Subcutaneous abdominal adipose tissue (tissue), 5 donors: Measurements from ENCODE around the gene GPSM1.

Experiments
- H3K27ac ChIP-seq: one replicate; pipeline ENCODE4 v1.7.0; 2013; ENCODE audit warnings: low read depth, mild to moderate bottlenecking, inconsistent platforms, low read length, moderate library complexity
- H3K27me3 ChIP-seq, 5 donors: one replicate each; pipeline ENCODE4 v1.7.0; 2013; ENCODE audit warnings: low read length in 5 of 5, inconsistent platforms in 1 of 5; ENCODE audit not compliant: control insufficient read depth in 5 of 5, insufficient read depth in 4 of 5
- H3K36me3 ChIP-seq, 5 donors: one replicate each; pipeline ENCODE4 v1.7.0; 2013; ENCODE audit warnings: low read length in 5 of 5; ENCODE audit not compliant: control insufficient read depth in 5 of 5, insufficient read depth in 5 of 5
- H3K4me1 ChIP-seq, 5 donors: one replicate each; pipeline ENCODE4 v1.7.0; 2013; ENCODE audit warnings: low read length in 5 of 5, mild to moderate bottlenecking in 3 of 5, moderate library complexity in 1 of 5; ENCODE audit not compliant: control insufficient read depth in 5 of 5, insufficient read depth in 5 of 5
- H3K4me3 ChIP-seq, 5 donors: one replicate each; pipeline ENCODE4 v1.7.0; 2013; ENCODE audit warnings: low read length in 5 of 5, low read depth in 1 of 5
- H3K9ac ChIP-seq, 5 donors: one replicate each; pipeline ENCODE4 v1.7.0; 2013; ENCODE audit warnings: low read length in 5 of 5, mild to moderate bottlenecking in 4 of 5, moderate library complexity in 3 of 5
- H3K9me3 ChIP-seq, 5 donors: one replicate each; pipeline ENCODE4 v1.7.0; 2013; ENCODE audit warnings: low read length in 5 of 5; ENCODE audit not compliant: control insufficient read depth in 5 of 5
- donor health status: healthy.
- donor health status: healthy.
- donor health status: healthy.
- donor health status: healthy.
- donor health status: healthy.

The GPSM1 gene

GRCh38 chr9:136365775-136366222, 38.5 kb downstream of the GPSM1 start:
- Histone ChIP-seq H3K9me3 (peaks cover 0 to 3% (median 0%) of the 10 kb centered on the region in 5 donors), H3K27me3 (peaks cover 0 to 3% (median 0%) of the 10 kb centered on the region in 5 donors), H3K4me3 (no peak overlapping the region), H3K36me3 (peaks cover 0 to 16% (median 0%) of the 10 kb centered on the region in 5 donors), H3K9ac (no peak overlapping the region), H3K27ac (no peak overlapping the region), H3K4me1 (peaks cover 0 to 44% (median 32%) of the 10 kb centered on the region in 5 donors)

- Histone ChIP-seq H3K9me3 (peaks cover 0 to 3% (median 0%) of the 10 kb centered on the region in 5 donors), H3K36me3 (peaks cover 0 to 7% (median 0%) of the 10 kb centered on the region in 5 donors), H3K4me3 (no peak overlapping the region), H3K9ac (no peak overlapping the region), H3K4me1 (peaks cover 0 to 37% (median 33%) of the 10 kb centered on the region in 5 donors), H3K27me3 (peaks cover 0 to 3% (median 0%) of the 10 kb centered on the region in 5 donors), H3K27ac (no peak overlapping the region)
Measured at GRCh38 chr9:136366826-136367225, 39.5 kb downstream of the GPSM1 start.

- H3K36me3 ChIP-seq = peaks cover 0 to 6% (median 0%) of the 10 kb centered on the region in 5 donors
- H3K27me3 ChIP-seq = peaks cover 0 to 3% (median 0%) of the 10 kb centered on the region in 5 donors
- no peak overlapping the region for H3K9ac ChIP-seq
- H3K4me1 ChIP-seq = peaks cover 0 to 40% (median 34%) of the 10 kb centered on the region in 5 donors
- H3K4me3 ChIP-seq = no peak overlapping the region
- no peak overlapping the region for H3K27ac ChIP-seq
- H3K9me3 ChIP-seq = peaks cover 0 to 3% (median 0%) of the 10 kb centered on the region in 5 donors
Measured at GRCh38 chr9:136367296-136368145, 40.2 kb downstream of the GPSM1 start.

- no peak overlapping the region for H3K27ac ChIP-seq
- H3K27me3 ChIP-seq = peaks cover 0 to 3% (median 0%) of the 10 kb centered on the region in 5 donors
- H3K4me3 ChIP-seq = no peak overlapping the region
- H3K36me3 ChIP-seq = peaks cover 0 to 6% (median 0%) of the 10 kb centered on the region in 5 donors
- peaks cover 0 to 3% (median 0%) of the 10 kb centered on the region in 5 donors for H3K9me3 ChIP-seq
- H3K9ac ChIP-seq = no peak overlapping the region
- H3K4me1 ChIP-seq = peaks cover 1 to 42% (median 36%) of the 10 kb centered on the region in 5 donors
Measured at GRCh38 chr9:136368190-136368589, 40.9 kb downstream of the GPSM1 start.

- H3K4me1 ChIP-seq = peaks cover 1 to 37% (median 31%) of the 10 kb centered on the region in 5 donors
- no peaks in the 10 kb centered on the region for H3K9me3 ChIP-seq
- H3K9ac ChIP-seq = no peak overlapping the region
- no peak overlapping the region for H3K4me3 ChIP-seq
- H3K27me3 ChIP-seq = no peaks in the 10 kb centered on the region
- H3K36me3 ChIP-seq = peaks cover 0 to 6% (median 0%) of the 10 kb centered on the region in 5 donors
- no peak overlapping the region for H3K27ac ChIP-seq
Measured at GRCh38 chr9:136370037-136370436, 42.7 kb downstream of the GPSM1 start.

- Histone ChIP-seq H3K4me1 (peaks cover 1 to 29% (median 23%) of the 10 kb centered on the region in 5 donors), H3K4me3 (no peak overlapping the region), H3K9ac (no peak overlapping the region), H3K27ac (no peak overlapping the region), H3K27me3 (no peaks in the 10 kb centered on the region), H3K9me3 (no peaks in the 10 kb centered on the region), H3K36me3 (peaks cover 0 to 6% (median 0%) of the 10 kb centered on the region in 5 donors)
Measured at GRCh38 chr9:136370687-136371532, 43.6 kb downstream of the GPSM1 start.

- Histone ChIP-seq H3K27me3 (no peaks in the 10 kb centered on the region), H3K4me3 (no peak overlapping the region), H3K9me3 (no peaks in the 10 kb centered on the region), H3K9ac (no peak overlapping the region), H3K36me3 (peaks cover 0 to 6% (median 0%) of the 10 kb centered on the region in 5 donors), H3K27ac (no peak overlapping the region), H3K4me1 (peaks cover 1 to 24% (median 20%) of the 10 kb centered on the region in 5 donors)
Measured at GRCh38 chr9:136371533-136371880, 44.2 kb downstream of the GPSM1 start.

GRCh38 chr9:136372006-136372405, 44.7 kb downstream of the GPSM1 start:
- no peak overlapping the region for H3K9ac ChIP-seq
- peaks cover 1 to 29% (median 20%) of the 10 kb centered on the region in 5 donors for H3K4me1 ChIP-seq
- no peaks in the 10 kb centered on the region for H3K27me3 ChIP-seq
- H3K4me3 ChIP-seq = peak overlapping the region in 1 of 5 donors; percentile 54
- H3K9me3 ChIP-seq = no peaks in the 10 kb centered on the region
- no peak overlapping the region for H3K27ac ChIP-seq
- H3K36me3 ChIP-seq = peaks cover 0 to 6% (median 0%) of the 10 kb centered on the region in 5 donors

- Histone ChIP-seq H3K27me3 (no peaks in the 10 kb centered on the region), H3K4me3 (peak overlapping the region; percentile 31 to 54 (median 48)), H3K9ac (peak overlapping the region in 2 of 5 donors; percentile 52 to 64), H3K27ac (no peak overlapping the region), H3K9me3 (no peaks in the 10 kb centered on the region), H3K36me3 (peaks cover 0 to 6% (median 0%) of the 10 kb centered on the region in 5 donors), H3K4me1 (peaks cover 1 to 35% (median 20%) of the 10 kb centered on the region in 5 donors)
Measured at GRCh38 chr9:136372561-136373299, 45.4 kb downstream of the GPSM1 start.
